ENCODE data around the gene SPEN.

The SPEN gene

GRCh38 chr1:15933684-15934083, 86.2 kb downstream of the SPEN start:
- DNase-seq (ENCODE audit: low read depth): no peak
- no peak overlapping the region for H3K4me3 ChIP-seq (ENCODE audit: low read depth, low read length)
- TF ChIP-seq CTCF (conservative IDR thresholded peaks at IDR 0.05; ENCODE audit: low read depth, low read length): no peak

- TF ChIP-seq CTCF (conservative IDR thresholded peaks at IDR 0.05; ENCODE audit: low read depth, low read length): no peak
- no peak for DNase-seq (ENCODE audit: low read depth)
- no peak overlapping the region for H3K4me3 ChIP-seq (ENCODE audit: low read depth, low read length)
Measured at GRCh38 chr1:15934211-15935055, 86.9 kb downstream of the SPEN start.

- no peak for TF ChIP-seq CTCF (conservative IDR thresholded peaks at IDR 0.05; ENCODE audit: low read depth, low read length)
- H3K4me3 ChIP-seq (ENCODE audit: low read depth, low read length): no peak overlapping the region
- DNase-seq (ENCODE audit: low read depth): no peak
Measured at GRCh38 chr1:15935056-15935950, 87.8 kb downstream of the SPEN start.

- no peak for TF ChIP-seq CTCF (conservative IDR thresholded peaks at IDR 0.05; ENCODE audit: low read depth, low read length)
- H3K4me3 ChIP-seq (ENCODE audit: low read depth, low read length): no peak overlapping the region
Measured at GRCh38 chr1:15936025-15936424, 88.5 kb downstream of the SPEN start.

DNA sequence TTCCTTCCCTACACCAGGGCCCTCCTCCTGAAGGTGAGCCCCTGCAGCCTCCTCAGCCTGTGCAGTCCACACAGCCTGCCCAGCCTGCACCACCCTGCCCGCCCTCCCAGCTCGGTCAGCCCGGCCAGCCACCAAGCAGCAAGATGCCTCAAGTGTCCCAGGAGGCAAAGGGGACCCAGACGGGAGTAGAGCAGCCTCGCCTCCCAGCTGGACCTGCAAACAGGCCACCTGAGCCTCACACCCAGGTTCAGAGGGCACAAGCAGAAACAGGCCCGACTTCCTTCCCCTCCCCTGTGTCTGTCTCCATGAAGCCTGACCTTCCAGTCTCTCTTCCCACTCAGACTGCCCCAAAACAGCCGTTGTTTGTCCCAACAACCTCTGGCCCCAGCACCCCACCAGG, 89.6 kb downstream of the SPEN start:
- no peak for DNase-seq (ENCODE audit: low read depth)
- H3K4me3 ChIP-seq (ENCODE audit: low read depth, low read length): no peak overlapping the region
- TF ChIP-seq CTCF (conservative IDR thresholded peaks at IDR 0.05; ENCODE audit: low read depth, low read length): no peak

More at GRCh38 chr1:15936025-15936424, 88.5 kb downstream of the SPEN start:
- DNase-seq (ENCODE audit: low read depth): no peak

- H3K4me3 ChIP-seq (ENCODE audit: low read depth, low read length): no peak overlapping the region
- DNase-seq (ENCODE audit: low read depth): peak; percentile 88
Measured at GRCh38 chr1:15937706-15938168, 90.2 kb downstream of the SPEN start.

More at GRCh38 chr1:15937706-15938168, 90.2 kb downstream of the SPEN start:
- TF ChIP-seq CTCF (conservative IDR thresholded peaks at IDR 0.05; ENCODE audit: low read depth, low read length): peak; percentile 66
